ENCODE data around the gene S100A7A.

DNA sequence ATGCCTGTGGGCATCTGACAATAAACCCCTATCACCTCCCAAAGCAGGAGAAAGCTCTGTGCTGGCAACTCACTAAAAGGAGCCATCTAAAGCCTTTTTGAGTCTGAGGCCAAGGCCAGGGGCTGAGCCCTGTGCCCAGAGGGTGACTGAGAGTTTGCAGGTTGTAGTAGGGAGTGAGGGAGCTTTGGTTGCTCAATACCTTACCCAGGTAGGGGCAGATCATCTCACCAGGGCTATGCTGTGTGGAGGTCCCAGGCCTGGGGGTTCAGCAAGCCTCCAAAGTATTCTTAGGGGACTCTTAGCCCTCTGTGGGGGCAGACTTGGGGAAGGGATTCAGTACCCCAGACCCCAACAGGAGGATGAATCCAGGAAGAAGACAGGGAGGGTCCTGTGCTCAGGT lies 23.0 kb downstream of the S100A7A start:
- TF ChIP-seq CTCF (CRISPR knock-in tag; IDR thresholded peaks at IDR 0.05) (no peak), RNF2 (conservative IDR thresholded peaks at IDR 0.05; ENCODE audit: low read depth) (no peak), KDM5B (CRISPR knock-in tag; IDR thresholded peaks at IDR 0.05; ENCODE audit: borderline replicate concordance) (no peak), EZH2 (conservative IDR thresholded peaks at IDR 0.05; ENCODE audit: low read depth, low read length) (no peak), TIGD3 (CRISPR knock-in tag; IDR thresholded peaks at IDR 0.05; ENCODE audit: borderline replicate concordance) (no peak), EP300 (IDR thresholded peaks at IDR 0.05; ENCODE audit: low read depth in 2 of 2, low read length in 2 of 2) (no peak), EP300 (CRISPR knock-in tag; IDR thresholded peaks at IDR 0.05; ENCODE audit: borderline replicate concordance) (no peak), IKZF1 (IDR thresholded peaks at IDR 0.05) (no peak), SIN3A (IDR thresholded peaks at IDR 0.05; ENCODE audit: borderline replicate concordance, low read depth, low read length) (no peak)
- TF ChIP-seq, protein P1, sequence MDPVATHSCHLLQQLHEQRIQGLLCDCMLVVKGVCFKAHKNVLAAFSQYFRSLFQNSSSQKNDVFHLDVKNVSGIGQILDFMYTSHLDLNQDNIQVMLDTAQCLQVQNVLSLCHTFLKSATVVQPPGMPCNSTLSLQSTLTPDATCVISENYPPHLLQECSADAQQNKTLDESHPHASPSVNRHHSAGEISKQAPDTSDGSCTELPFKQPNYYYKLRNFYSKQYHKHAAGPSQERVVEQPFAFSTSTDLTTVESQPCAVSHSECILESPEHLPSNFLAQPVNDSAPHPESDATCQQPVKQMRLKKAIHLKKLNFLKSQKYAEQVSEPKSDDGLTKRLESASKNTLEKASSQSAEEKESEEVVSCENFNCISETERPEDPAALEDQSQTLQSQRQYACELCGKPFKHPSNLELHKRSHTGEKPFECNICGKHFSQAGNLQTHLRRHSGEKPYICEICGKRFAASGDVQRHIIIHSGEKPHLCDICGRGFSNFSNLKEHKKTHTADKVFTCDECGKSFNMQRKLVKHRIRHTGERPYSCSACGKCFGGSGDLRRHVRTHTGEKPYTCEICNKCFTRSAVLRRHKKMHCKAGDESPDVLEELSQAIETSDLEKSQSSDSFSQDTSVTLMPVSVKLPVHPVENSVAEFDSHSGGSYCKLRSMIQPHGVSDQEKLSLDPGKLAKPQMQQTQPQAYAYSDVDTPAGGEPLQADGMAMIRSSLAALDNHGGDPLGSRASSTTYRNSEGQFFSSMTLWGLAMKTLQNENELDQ (CRISPR knock-in tag; IDR thresholded peaks at IDR 0.05; ENCODE audit: borderline replicate concordance), result no peak
- TF ChIP-seq, protein P2, sequence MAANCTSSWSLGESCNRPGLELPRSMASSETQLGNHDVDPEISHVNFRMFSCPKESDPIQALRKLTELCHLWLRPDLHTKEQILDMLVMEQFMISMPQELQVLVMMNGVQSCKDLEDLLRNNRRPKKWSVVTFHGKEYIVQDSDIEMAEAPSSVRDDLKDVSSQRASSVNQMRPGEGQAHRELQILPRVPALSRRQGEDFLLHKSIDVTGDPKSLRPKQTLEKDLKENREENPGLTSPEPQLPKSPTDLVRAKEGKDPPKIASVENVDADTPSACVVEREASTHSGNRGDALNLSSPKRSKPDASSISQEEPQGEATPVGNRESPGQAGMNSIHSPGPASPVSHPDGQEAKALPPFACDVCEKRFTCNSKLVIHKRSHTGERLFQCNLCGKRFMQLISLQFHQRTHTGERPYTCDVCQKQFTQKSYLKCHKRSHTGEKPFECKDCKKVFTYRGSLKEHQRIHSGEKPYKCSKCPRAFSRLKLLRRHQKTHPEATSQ (CRISPR knock-in tag; IDR thresholded peaks at IDR 0.05; ENCODE audit: borderline replicate concordance), result no peak
- TF ChIP-seq, protein P3, sequence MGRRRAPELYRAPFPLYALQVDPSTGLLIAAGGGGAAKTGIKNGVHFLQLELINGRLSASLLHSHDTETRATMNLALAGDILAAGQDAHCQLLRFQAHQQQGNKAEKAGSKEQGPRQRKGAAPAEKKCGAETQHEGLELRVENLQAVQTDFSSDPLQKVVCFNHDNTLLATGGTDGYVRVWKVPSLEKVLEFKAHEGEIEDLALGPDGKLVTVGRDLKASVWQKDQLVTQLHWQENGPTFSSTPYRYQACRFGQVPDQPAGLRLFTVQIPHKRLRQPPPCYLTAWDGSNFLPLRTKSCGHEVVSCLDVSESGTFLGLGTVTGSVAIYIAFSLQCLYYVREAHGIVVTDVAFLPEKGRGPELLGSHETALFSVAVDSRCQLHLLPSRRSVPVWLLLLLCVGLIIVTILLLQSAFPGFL (CRISPR knock-in tag; IDR thresholded peaks at IDR 0.05), result no peak
- TF ChIP-seq, protein P4, sequence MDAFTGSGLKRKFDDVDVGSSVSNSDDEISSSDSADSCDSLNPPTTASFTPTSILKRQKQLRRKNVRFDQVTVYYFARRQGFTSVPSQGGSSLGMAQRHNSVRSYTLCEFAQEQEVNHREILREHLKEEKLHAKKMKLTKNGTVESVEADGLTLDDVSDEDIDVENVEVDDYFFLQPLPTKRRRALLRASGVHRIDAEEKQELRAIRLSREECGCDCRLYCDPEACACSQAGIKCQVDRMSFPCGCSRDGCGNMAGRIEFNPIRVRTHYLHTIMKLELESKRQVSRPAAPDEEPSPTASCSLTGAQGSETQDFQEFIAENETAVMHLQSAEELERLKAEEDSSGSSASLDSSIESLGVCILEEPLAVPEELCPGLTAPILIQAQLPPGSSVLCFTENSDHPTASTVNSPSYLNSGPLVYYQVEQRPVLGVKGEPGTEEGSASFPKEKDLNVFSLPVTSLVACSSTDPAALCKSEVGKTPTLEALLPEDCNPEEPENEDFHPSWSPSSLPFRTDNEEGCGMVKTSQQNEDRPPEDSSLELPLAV (CRISPR knock-in tag; conservative IDR thresholded peaks at IDR 0.05; ENCODE audit: low read depth), result no peak
- TF ChIP-seq, protein P5, sequence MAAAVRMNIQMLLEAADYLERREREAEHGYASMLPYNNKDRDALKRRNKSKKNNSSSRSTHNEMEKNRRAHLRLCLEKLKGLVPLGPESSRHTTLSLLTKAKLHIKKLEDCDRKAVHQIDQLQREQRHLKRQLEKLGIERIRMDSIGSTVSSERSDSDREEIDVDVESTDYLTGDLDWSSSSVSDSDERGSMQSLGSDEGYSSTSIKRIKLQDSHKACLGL (CRISPR knock-in tag; IDR thresholded peaks at IDR 0.05), result no peak
